Astrocyte of the cerebellum (primary cell): ENCODE results near the gene ZFAND2B.
A peak's percentile ranks its signal among the peaks of the same experiment; 100 is the strongest.

Source experiments
- DNase-seq: peaks from one replicate; pipeline ENCODE4 v3.0.0-alpha.2; 2011; ENCODE audit warnings: low read depth
- H3K4me3 ChIP-seq: 2 replicates; pipeline ENCODE4 v1.5.1; 2011; ENCODE audit warnings: mild to moderate bottlenecking, low read depth, low read length, moderate library complexity
- CTCF ChIP-seq: IDR thresholded peaks from 2 replicates; pipeline ENCODE4 v1.5.1; 2012; ENCODE audit warnings: low read length, low read depth, moderate library complexity, mild to moderate bottlenecking; ENCODE audit errors: missing control alignments
- in situ Hi-C: cut with HindIII; loops from 2 replicates; pipeline ENCODE4 v1.10.0; 2017; ENCODE audit warnings: low sequenced_read_pairs

Gene ZFAND2B

GRCh38 chr2:219175486-219175885 lies 31.1 kb upstream of the ZFAND2B start:
- peak overlapping the region; percentile 80 for H3K4me3 ChIP-seq

GRCh38 chr2:219175928-219176817 lies 30.4 kb upstream of the ZFAND2B start:
- in situ Hi-C loops: no loop called here
- TF ChIP-seq CTCF: no peak
- H3K4me3 ChIP-seq: peak overlapping the region; percentile 80
- no peak for DNase-seq

More at GRCh38 chr2:219175486-219175885, 31.1 kb upstream of the ZFAND2B start:
- no peak for DNase-seq
- no peak for TF ChIP-seq CTCF
- in situ Hi-C loops: no loop called here

DNA sequence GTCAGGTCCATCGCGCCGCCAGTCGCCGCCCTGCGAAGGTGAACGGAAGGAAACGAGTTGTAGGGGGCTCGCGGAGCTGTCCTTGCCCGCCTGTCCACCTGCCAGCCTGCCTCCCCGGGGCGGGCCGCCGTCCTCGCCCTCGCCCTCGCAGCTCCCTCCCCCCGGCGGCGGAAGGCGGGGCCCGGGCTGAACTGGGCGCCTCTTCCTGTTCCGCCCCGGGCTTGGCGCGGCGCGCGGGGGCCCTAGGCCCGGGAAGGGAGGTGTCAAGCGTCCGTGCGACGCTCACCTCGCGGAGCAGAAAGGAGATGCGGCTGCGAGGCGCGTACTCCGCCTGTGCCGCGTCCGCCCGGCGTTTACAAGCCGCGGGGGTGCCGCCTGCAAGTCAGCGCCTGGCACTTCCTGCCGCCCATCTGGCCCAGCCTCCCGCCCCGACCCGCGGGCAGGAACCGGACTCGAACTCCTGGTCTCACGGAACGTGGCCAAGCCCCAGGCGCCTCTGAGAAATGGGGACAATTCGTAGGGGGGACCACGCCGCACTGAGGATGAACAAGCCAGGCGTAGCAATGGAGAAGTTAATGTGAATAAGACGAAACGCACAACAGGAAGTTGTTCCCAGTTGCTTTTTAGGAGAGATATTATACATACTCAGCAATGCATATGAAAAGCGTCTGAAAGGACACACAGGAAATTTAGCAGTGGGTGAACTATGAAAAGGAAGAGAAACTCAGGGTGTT lies 29.6 kb upstream of the ZFAND2B start, which contains the start of gene CNPPD1:
CNPPD1 (minus strand) TSS at position 108 of the 734 bp plus-strand sequence; CDS start at position 11, 97 bp downstream.
- no peak for DNase-seq
- no peak for TF ChIP-seq CTCF
- in situ Hi-C loops: no loop called here
- peak within 1 kb of the TSS; percentile 80 for H3K4me3 ChIP-seq

GRCh38 chr2:219177552-219178376 lies 28.8 kb upstream of the ZFAND2B start, which contains the start of gene RETREG2:
Gene RETREG2, plus strand, starts transcription at chr2:219178275. Its CDS starts 78 bp downstream, at chr2:219178353.
- in situ Hi-C loops: no loop called here
- peak; percentile 59 for DNase-seq
- peak; percentile 14 for TF ChIP-seq CTCF

DNA sequence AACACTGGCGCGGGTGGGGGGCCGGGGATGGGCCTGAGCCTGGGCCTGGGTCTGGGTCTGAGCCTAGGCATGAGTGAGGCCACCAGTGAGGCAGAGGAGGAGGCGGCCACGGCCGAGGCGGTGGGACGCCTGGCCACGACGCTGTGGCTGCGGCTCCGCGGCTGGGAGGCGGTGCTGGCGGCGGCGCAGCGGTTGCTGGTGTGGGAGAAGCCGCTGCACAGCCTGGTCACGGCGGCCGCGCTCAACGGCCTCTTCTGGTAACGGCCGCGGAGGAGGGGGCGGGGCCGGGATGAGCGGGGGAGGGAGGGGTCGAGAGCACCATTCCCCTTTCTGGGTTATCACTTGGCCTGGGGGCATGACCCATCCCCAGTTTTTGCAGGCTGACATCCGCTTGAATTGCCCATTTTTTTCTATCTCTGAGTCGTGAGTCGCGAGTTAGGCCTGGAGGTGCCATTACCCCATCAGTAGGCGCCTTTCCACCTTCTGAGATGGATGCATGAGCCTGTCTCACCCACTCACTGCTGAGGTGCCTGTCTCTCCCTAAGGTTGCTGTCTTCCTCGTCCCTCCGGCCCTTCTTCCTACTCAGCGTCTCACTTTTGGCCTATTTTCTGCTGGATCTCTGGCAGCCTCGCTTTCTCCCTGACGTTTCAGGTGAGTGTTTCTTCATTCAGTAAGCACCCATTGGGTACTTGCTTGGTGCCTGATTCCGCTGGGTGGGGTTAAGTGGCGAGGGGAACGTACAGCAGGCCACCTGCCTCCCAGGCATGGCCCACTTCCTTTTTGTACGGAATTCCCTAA lies 28.0 kb upstream of the ZFAND2B start:
- in situ Hi-C loops: no loop called here
- H3K4me3 ChIP-seq: peak overlapping the region; percentile 80
- TF ChIP-seq CTCF: no peak
- no peak for DNase-seq

More at GRCh38 chr2:219177552-219178376, 28.8 kb upstream of the ZFAND2B start, which contains the start of gene RETREG2:
- H3K4me3 ChIP-seq: peak within 1 kb of the TSS; percentile 80
